Posterior vena cava (tissue), 2 donors: ENCODE measurements around the gene USO1. TPM values are rescaled to one million over a fixed set of nuclear protein-coding genes. Genes with fewer than 3 reads are reported as not detected.

Experiments
- total RNA-seq, 2 donors: library from RNA; stranded (reverse); fragmentation: NEBNext Ultra II Directional; extraction: Animal tissue kit (Norgen Biotek cat#: 25700); gene quantifications; one replicate each; pipeline ENCODE4 v1.2.1, GENCODE V29; 2021
- donor health status: DM: yes; HTN: yes; CAD: no.
- donor health status: DM: yes; HTN: yes; CAD: no.

The USO1 gene
- total RNA-seq, 2 donors from 2014 or later = 68.8 to 77.3 TPM

Other genes with a start within 250 kb of the USO1 start
- 10 to 100 TPM; 30.6 to 31.9 TPM for gene RCHY1, start 210.2 kb upstream of the USO1 start, total RNA-seq
- 10 to 100 TPM; 15.7 to 19.9 TPM for gene THAP6, start 210.1 kb upstream of the USO1 start, total RNA-seq
- not detected for gene ODAPH, start 168.5 kb upstream of the USO1 start, total RNA-seq
- gene CDKL2, start 94.0 kb upstream of the USO1 start, total RNA-seq = 1 to 10 TPM in 1 of 2 donors, under 1 TPM in 1; 0.71 to 1.3 TPM
- gene G3BP2, start 51.2 kb upstream of the USO1 start, total RNA-seq = 10 to 100 TPM; 76.7 to 87.3 TPM
- gene PPEF2, start 177.9 kb downstream of the USO1 start, total RNA-seq = not detected
- gene NAAA, start 216.4 kb downstream of the USO1 start, total RNA-seq = 10 to 100 TPM; 17.2 to 40.4 TPM